Glutamatergic neuron (in vitro differentiated cells): ENCODE data around the gene NT5C1B. TPM values are rescaled to one million over a fixed set of nuclear protein-coding genes. Genes with fewer than 3 reads are reported as not detected.

Experiments
- DNase-seq: peaks from one replicate; pipeline ENCODE4 v3.0.0; 2022
- H3K27ac Mint-ChIP-seq: one replicate; pipeline ENCODE4 v1.8.0; 2020; ENCODE audit warnings: mild to moderate bottlenecking, mixed read lengths, inconsistent platforms; ENCODE audit not compliant: unreplicated experiment
- H3K27me3 Mint-ChIP-seq: one replicate; pipeline ENCODE4 v1.8.0; 2020; ENCODE audit warnings: mild to moderate bottlenecking, moderate library complexity, mixed read lengths, inconsistent platforms; ENCODE audit not compliant: unreplicated experiment
- H3K36me3 Mint-ChIP-seq: one replicate; pipeline ENCODE4 v1.8.0; 2020; ENCODE audit warnings: mild to moderate bottlenecking, mixed read lengths, inconsistent platforms; ENCODE audit not compliant: unreplicated experiment
- H3K4me1 Mint-ChIP-seq: one replicate; pipeline ENCODE4 v1.8.0; 2020; ENCODE audit warnings: mild to moderate bottlenecking, low read depth, mixed read lengths, inconsistent platforms; ENCODE audit not compliant: unreplicated experiment
- H3K4me3 Mint-ChIP-seq: one replicate; pipeline ENCODE4 v1.8.0; 2020; ENCODE audit warnings: mild to moderate bottlenecking, mixed read lengths, inconsistent platforms; ENCODE audit not compliant: unreplicated experiment
- H3K9me3 Mint-ChIP-seq: one replicate; pipeline ENCODE4 v1.8.0; 2020; ENCODE audit warnings: mild to moderate bottlenecking, moderate library complexity, mixed read lengths, inconsistent platforms; ENCODE audit not compliant: unreplicated experiment
- CTCF ChIP-seq: fragments of 200-600 bp; sonication (generic); IDR thresholded peaks from one replicate; pipeline ENCODE4 v1.5.0; 2021; ENCODE audit not compliant: partially characterized antibody, unreplicated experiment
- total RNA-seq: library from RNA; stranded (reverse); fragmentation: NEBNext Ultra II Directional; extraction: Animal tissue kit (Norgen Biotek cat#: 25700); gene quantifications from one replicate; pipeline ENCODE4 v1.2.1, GENCODE V29; 2021; ENCODE audit not compliant: unreplicated experiment

Gene NT5C1B
- total RNA-seq, 1 donor from 2014 or later: not detected

DNA sequence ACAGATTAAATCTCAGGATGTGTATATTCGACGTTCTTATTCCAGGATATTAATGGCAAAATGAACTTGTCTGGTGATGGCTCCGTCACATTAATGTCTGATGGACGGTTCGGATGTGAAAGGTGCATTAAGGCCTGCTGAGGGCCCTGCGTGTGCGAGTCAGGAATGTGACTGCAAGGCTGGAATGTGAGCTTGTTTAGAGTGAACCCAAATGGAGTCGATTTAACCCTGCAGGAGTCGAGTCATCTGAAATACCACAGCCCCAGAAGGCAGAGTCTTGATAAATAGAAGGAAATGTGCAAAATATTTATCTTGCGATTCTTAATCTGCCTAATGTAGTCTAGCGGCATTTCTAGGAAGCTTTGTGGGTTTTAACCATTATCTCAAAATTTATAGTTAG lies 73.3 kb downstream of the NT5C1B start:
- Mint-ChIP-seq H3K27me3 (peaks cover 2% of the 10 kb centered on the region), H3K4me1 (no peaks in the 10 kb centered on the region)
- DNase-seq: no peak

DNA sequence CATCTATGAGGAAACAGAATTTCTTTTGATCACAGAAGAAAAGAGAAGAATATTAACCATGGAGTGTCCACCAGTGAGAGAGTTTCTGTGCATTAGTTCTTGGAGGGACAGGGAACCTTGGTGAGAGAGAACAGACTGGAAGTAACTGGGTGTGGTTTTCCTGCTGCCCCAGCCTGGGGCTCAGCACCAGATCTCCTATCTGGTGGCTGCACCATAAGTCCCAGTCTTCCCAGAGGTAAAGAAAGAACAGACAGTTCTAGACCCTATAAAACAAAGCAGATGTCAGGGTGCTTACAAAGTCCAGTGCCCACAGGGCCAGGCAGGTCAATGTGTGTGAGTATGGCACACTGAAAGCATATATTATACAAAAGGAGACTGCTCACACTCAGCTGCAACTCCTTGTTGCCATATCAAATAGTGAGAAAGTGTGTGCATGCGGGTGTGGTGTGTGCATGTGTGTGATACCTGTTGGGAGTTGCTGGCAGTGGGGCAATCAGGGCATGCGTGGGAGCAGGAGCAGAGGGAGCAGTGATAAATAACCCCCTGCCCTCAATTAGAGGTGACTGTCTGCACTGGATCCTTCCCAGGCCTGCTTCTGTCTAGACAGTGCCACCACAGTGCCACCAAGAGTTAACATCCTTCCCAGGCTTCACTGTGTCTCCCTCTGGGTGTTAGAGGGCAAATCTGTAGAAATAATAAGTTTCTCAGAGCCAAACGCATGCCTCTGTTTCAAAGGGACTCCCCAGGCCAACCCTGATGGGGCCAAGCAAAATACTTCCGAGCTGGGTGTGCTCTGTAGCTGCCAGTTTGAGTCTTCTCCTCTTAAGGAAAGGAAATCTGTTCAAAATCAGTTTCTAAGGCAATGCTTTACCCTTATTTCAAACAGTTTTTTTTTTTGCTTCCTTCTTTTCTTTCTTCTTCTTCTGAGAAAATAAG lies 74.6 kb downstream of the NT5C1B start:
- no peak for TF ChIP-seq CTCF
- H3K27ac Mint-ChIP-seq: no peak overlapping the region
- H3K9me3 Mint-ChIP-seq: no peaks in the 10 kb centered on the region
- DNase-seq: no peak
- no peaks in the 10 kb centered on the region for H3K4me1 Mint-ChIP-seq
- no peaks in the 10 kb centered on the region for H3K27me3 Mint-ChIP-seq
- no peaks in the 10 kb centered on the region for H3K36me3 Mint-ChIP-seq
- no peak overlapping the region for H3K4me3 Mint-ChIP-seq

More for the DNA sequence above, 73.3 kb downstream of the NT5C1B start:
- TF ChIP-seq CTCF: no peak
- H3K9me3 Mint-ChIP-seq: no peaks in the 10 kb centered on the region
- H3K27ac Mint-ChIP-seq: no peak overlapping the region
- no peak overlapping the region for H3K4me3 Mint-ChIP-seq
- H3K36me3 Mint-ChIP-seq: no peaks in the 10 kb centered on the region

Other genes with a start within 250 kb of the NT5C1B start
- gene RDH14, start 28.9 kb downstream of the NT5C1B start, total RNA-seq: 9.1 TPM